ENCODE measurements around the gene DNAH3. TPM values are rescaled to one million over a fixed set of nuclear protein-coding genes. Genes with fewer than 3 reads are reported as not detected.

The DNAH3 gene
- total and polyA plus RNA-seq, 2 of the 13 experiments (the other 11 are each of a cell fraction or from before 2014, with no cell fraction given) = 0.07 to 0.08 TPM

DNA sequence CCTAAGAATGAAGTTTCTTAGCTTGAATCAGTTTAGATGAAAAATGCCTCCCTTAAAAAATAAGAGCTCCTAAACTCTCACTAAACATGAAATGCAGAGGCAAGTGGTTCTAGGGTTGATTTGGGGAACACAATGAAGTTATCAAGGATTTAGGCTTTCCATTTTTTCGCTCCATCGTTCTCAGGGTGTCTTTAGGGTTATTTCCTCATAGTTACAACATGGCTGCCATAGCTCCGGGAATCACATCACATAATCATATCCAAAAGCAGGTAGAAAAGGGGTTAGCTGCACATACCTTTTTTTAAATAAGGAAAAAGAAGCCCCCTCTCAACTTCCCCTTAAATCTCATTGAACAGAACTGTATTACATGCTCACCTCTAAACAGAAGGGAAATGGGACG lies 39.4 kb upstream of the DNAH3 start:
- Histone ChIP-seq H4K20me1 (ENCODE audit: insufficient read depth, low read length) (no peaks in the 10 kb centered on the region), H3K9me3 (ENCODE audit: low read length) (no peaks in the 10 kb centered on the region), H3K27ac (ENCODE audit: extremely low read length, insufficient read depth, low read length) (no peak overlapping the region), H3K79me2 (ENCODE audit: insufficient read depth, low read length) (no peaks in the 10 kb centered on the region), H3K4me3 (replicated peaks in 1 of 3; ENCODE audit: insufficient read depth in 1 of 3, low read depth in 2 of 3, low read length in 3 of 3) (no peak overlapping the region), H3K4me2 (ENCODE audit: low read depth, low read length) (no peak overlapping the region), H2AFZ (ENCODE audit: low read length) (no peak overlapping the region), H3K36me3 (replicated peaks in 1 of 2; ENCODE audit: control insufficient read depth in 1 of 2, insufficient read depth in 2 of 2, low read length in 2 of 2) (no peaks in the 10 kb centered on the region), H3K27me3 (ENCODE audit: control insufficient read depth in 1 of 2, insufficient read depth in 2 of 2, low read length in 2 of 2) (peaks cover 0 to 17% of the 10 kb centered on the region in 2 experiments; a peak in 2 of 5 replicates), H3K9ac (ENCODE audit: insufficient read depth, low read depth, low read length) (no peak overlapping the region), H3K4me1 (ENCODE audit: insufficient read depth, low read length) (peaks cover 36% of the 10 kb centered on the region)
- no TSS peak for BruUV-seq (replicated peaks)
- no peak for FAIRE-seq
- WGBS (ENCODE audit: low lambda C conversion rate) = 45% methylated on average over 4 of the region's 4 CpGs
- no peak for DNase-seq (ENCODE audit: low spot score)
- no peak for ATAC-seq
- ChIA-PET CTCF (ENCODE audit: low intra/inter-chr PET ratio, low total read pairs) (interaction anchor here (2.6 to 3.9 kb wide), 2 partner anchors 88 to 111 kb away, joined by 34 to 58 read pairs; partner anchors contain the start of gene CRYM), POLR2A (interaction anchor here (5.4 kb wide), 1 partner anchor 112 kb away, joined by 52 read pairs; no protein-coding TSS in a partner anchor)
- 0 out of 2 replicates have a peak, but pooled peaks have one; percentile 35 for TF ChIP-seq ZMYM3 (CRISPR knock-in tag; IDR thresholded peaks at IDR 0.05)
- TF ChIP-seq, protein P1, sequence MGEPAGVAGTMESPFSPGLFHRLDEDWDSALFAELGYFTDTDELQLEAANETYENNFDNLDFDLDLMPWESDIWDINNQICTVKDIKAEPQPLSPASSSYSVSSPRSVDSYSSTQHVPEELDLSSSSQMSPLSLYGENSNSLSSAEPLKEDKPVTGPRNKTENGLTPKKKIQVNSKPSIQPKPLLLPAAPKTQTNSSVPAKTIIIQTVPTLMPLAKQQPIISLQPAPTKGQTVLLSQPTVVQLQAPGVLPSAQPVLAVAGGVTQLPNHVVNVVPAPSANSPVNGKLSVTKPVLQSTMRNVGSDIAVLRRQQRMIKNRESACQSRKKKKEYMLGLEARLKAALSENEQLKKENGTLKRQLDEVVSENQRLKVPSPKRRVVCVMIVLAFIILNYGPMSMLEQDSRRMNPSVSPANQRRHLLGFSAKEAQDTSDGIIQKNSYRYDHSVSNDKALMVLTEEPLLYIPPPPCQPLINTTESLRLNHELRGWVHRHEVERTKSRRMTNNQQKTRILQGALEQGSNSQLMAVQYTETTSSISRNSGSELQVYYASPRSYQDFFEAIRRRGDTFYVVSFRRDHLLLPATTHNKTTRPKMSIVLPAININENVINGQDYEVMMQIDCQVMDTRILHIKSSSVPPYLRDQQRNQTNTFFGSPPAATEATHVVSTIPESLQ (CRISPR knock-in tag; conservative IDR thresholded peaks at IDR 0.05) = no peak
- intact Hi-C loops (cut with micrococcal nuclease; ENCODE audit: unreplicated experiment) = no loop called here
- in situ Hi-C loops (cut with HindIII; ENCODE audit: extremely low pct_ligation_motif_present, low pct_unique_long_range_greater_than_20kb) = no loop called here

DNA sequence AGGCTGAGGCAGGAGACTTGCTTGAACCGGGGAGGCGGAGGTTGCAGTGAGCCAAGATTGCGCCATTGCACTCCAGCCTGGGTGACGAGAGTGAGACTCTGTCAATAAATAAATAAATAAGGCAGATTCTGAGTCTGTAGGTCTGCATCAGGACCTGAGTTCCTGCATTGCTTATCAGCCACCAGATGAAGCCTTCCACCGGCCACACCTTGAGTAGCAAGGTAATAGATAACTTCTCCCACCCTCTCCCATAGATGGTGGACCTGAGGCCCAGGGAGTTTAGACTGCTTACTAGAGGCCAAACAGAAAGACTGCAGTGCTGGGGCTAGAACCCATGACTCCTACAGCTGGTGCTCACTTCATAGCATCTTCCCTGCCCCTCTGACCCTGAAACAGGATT lies 38.7 kb upstream of the DNAH3 start:
- no peak for DNase-seq (ENCODE audit: low spot score)

More for the DNA sequence above, 38.7 kb upstream of the DNAH3 start:
- intact Hi-C loops (cut with micrococcal nuclease; ENCODE audit: unreplicated experiment) (no loop called here), in situ Hi-C loops (cut with HindIII; ENCODE audit: extremely low pct_ligation_motif_present, low pct_unique_long_range_greater_than_20kb) (loop anchor here (5.0 kb wide), 2 partner anchors 88 to 113 kb away; partner anchors contain the start of gene CRYM)
- ChIA-PET POLR2A (interaction anchor here (1.5 to 5.4 kb wide), 4 partner anchors 45 to 112 kb away, joined by 4 to 52 read pairs (median 15); partner anchors contain the start of gene ANKS4B), CTCF (ENCODE audit: low intra/inter-chr PET ratio, low total read pairs) (interaction anchor here (1.1 to 3.9 kb wide), 4 partner anchors 32 to 112 kb away, joined by 3 to 58 read pairs (median 18); partner anchors contain the start of gene CRYM)
- H3K4me2 ChIP-seq (ENCODE audit: low read depth, low read length) = no peak overlapping the region
- H3K4me3 ChIP-seq (replicated peaks in 1 of 3; ENCODE audit: insufficient read depth in 1 of 3, low read depth in 2 of 3, low read length in 3 of 3) = no peak overlapping the region
- no peak overlapping the region for H2AFZ ChIP-seq (ENCODE audit: low read length)
- WGBS (ENCODE audit: low lambda C conversion rate) = 37% methylated on average over 5 of the region's 5 CpGs
- no peaks in the 10 kb centered on the region for H3K36me3 ChIP-seq (replicated peaks in 1 of 2; ENCODE audit: control insufficient read depth in 1 of 2, insufficient read depth in 2 of 2, low read length in 2 of 2)
- no TSS peak for BruUV-seq (replicated peaks)
- H3K79me2 ChIP-seq (ENCODE audit: insufficient read depth, low read length) = no peaks in the 10 kb centered on the region
- peaks cover 43% of the 10 kb centered on the region for H3K4me1 ChIP-seq (ENCODE audit: insufficient read depth, low read length)
- no peaks in the 10 kb centered on the region for H3K9me3 ChIP-seq (ENCODE audit: low read length)
- no peaks in the 10 kb centered on the region for H4K20me1 ChIP-seq (ENCODE audit: insufficient read depth, low read length)
- peaks cover 0 to 10% of the 10 kb centered on the region in 2 experiments; a peak in 1 of 5 replicates for H3K27me3 ChIP-seq (ENCODE audit: control insufficient read depth in 1 of 2, insufficient read depth in 2 of 2, low read length in 2 of 2)
- ATAC-seq (no peak), FAIRE-seq (no peak)
- no peak overlapping the region for H3K9ac ChIP-seq (ENCODE audit: insufficient read depth, low read depth, low read length)
- no peak for TF ChIP-seq PRMT3 (CRISPR knock-in tag; IDR thresholded peaks at IDR 0.05; ENCODE audit: borderline replicate concordance, low read depth)
- no peak for TF ChIP-seq ZNF230 (CRISPR knock-in tag; IDR thresholded peaks at IDR 0.05)
- no peak for TF ChIP-seq ZNF792 (CRISPR knock-in tag; IDR thresholded peaks at IDR 0.05)
- no peak for TF ChIP-seq RNF2 (conservative IDR thresholded peaks at IDR 0.05; ENCODE audit: low read depth)
- no peak for TF ChIP-seq ZNF672 (CRISPR knock-in tag; IDR thresholded peaks at IDR 0.05)
- TF ChIP-seq, protein P2, sequence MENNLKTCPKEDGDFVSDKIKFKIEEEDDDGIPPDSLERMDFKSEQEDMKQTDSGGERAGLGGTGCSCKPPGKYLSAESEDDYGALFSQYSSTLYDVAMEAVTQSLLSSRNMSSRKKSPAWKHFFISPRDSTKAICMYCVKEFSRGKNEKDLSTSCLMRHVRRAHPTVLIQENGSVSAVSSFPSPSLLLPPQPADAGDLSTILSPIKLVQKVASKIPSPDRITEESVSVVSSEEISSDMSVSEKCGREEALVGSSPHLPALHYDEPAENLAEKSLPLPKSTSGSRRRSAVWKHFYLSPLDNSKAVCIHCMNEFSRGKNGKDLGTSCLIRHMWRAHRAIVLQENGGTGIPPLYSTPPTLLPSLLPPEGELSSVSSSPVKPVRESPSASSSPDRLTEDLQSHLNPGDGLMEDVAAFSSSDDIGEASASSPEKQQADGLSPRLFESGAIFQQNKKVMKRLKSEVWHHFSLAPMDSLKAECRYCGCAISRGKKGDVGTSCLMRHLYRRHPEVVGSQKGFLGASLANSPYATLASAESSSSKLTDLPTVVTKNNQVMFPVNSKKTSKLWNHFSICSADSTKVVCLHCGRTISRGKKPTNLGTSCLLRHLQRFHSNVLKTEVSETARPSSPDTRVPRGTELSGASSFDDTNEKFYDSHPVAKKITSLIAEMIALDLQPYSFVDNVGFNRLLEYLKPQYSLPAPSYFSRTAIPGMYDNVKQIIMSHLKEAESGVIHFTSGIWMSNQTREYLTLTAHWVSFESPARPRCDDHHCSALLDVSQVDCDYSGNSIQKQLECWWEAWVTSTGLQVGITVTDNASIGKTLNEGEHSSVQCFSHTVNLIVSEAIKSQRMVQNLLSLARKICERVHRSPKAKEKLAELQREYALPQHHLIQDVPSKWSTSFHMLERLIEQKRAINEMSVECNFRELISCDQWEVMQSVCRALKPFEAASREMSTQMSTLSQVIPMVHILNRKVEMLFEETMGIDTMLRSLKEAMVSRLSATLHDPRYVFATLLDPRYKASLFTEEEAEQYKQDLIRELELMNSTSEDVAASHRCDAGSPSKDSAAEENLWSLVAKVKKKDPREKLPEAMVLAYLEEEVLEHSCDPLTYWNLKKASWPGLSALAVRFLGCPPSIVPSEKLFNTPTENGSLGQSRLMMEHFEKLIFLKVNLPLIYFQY (CRISPR knock-in tag; IDR thresholded peaks at IDR 0.05; ENCODE audit: borderline replicate concordance) = no peak
- TF ChIP-seq, protein P3, sequence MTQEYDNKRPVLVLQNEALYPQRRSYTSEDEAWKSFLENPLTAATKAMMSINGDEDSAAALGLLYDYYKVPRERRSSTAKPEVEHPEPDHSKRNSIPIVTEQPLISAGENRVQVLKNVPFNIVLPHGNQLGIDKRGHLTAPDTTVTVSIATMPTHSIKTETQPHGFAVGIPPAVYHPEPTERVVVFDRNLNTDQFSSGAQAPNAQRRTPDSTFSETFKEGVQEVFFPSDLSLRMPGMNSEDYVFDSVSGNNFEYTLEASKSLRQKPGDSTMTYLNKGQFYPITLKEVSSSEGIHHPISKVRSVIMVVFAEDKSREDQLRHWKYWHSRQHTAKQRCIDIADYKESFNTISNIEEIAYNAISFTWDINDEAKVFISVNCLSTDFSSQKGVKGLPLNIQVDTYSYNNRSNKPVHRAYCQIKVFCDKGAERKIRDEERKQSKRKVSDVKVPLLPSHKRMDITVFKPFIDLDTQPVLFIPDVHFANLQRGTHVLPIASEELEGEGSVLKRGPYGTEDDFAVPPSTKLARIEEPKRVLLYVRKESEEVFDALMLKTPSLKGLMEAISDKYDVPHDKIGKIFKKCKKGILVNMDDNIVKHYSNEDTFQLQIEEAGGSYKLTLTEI (CRISPR knock-in tag; conservative IDR thresholded peaks at IDR 0.05) = no peak
- TF ChIP-seq ZFP1 (CRISPR knock-in tag; IDR thresholded peaks at IDR 0.05) = no peak
- H3K27ac ChIP-seq (ENCODE audit: extremely low read length, insufficient read depth, low read length) = no peak overlapping the region

Measured in HepG2 (cell line).